GM19035 (cell line): ENCODE measurements around the gene SEMA4D.

ENCODE experiments used
- ATAC-seq: cut with Tn5 transposase; IDR thresholded peaks from one replicate; pipeline ENCODE4 v1.9.1; 2021; ENCODE audit not compliant: unreplicated experiment

The SEMA4D gene

DNA sequence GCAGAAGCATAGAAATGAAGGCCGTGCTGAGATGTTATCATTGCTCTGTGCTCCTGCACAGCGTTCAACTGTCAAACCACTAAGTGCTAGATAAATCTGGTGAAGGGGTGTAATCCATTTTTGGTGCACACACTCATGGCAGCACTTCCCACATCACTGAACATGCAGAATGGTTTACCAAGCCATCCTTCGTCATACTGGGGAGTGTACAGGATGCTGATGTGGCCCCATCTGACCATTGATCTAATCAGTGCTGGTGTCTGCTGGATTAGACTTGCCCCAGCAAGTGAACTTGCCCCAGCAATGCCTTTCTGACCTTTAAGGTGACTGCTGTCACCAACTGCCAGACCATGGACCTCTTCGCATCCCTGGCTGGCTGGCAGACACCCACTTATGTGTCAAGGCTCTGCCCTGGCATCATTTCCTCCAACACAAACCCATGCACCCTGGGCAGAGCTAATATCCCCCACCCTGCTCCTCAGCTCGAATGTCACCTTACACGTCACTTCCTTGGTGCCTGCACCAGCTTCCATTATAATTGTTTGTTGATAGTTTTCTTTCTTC is 4.2 kb upstream of the SEMA4D start:
- ATAC-seq: no peak

DNA sequence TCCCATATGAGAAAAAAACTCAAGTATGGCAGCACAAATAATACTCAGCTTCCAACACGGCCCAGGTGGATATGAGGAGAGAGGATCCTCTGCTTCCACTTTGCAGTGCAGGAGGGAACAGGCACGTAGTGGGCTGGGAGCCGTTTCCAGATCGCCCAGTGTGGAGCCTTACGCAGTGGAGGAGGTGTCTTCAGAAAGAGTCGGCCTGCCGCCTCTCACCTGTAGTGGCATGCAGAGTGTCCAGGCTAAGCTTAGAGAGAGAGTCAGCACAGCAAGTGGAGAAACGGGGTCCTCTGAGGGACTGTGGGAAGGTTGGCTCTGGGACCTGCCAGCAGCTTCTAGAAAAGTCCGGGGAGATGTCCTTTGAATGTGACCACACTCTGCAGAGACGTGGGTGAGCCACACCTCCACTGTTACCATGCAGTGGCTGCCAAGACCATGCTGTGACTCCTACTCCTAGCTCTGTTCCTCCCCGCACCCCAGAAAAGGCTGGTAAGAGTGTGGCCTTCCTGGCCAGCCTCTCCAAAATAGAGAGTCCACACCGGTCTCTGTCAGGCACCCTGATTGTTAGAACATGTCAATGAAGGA is 3.5 kb upstream of the SEMA4D start:
- no peak for ATAC-seq

DNA sequence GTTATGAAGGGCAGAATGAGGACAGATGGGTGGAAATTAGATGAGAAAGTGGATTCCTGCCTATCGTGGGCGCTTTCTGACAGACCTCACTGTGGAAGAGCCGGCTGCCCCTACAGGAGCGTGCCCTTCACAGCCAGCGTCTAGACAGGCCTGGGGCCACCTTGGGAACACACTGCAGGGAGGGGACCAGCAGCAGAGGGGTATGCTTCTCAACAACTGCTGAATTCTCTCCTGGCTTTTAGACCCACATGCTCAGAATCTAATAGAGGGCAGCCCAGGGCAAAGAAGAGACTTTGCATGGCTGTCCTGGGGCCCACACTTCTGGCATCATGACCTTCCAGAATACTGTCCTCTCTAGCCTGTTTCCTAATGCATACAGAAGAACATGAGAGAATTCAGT is 2.1 kb upstream of the SEMA4D start:
- ATAC-seq: no peak

- ATAC-seq: peak; percentile 40
Measured at GRCh38 chr9:89498852-89499480, 1.1 kb upstream of the SEMA4D start.

DNA sequence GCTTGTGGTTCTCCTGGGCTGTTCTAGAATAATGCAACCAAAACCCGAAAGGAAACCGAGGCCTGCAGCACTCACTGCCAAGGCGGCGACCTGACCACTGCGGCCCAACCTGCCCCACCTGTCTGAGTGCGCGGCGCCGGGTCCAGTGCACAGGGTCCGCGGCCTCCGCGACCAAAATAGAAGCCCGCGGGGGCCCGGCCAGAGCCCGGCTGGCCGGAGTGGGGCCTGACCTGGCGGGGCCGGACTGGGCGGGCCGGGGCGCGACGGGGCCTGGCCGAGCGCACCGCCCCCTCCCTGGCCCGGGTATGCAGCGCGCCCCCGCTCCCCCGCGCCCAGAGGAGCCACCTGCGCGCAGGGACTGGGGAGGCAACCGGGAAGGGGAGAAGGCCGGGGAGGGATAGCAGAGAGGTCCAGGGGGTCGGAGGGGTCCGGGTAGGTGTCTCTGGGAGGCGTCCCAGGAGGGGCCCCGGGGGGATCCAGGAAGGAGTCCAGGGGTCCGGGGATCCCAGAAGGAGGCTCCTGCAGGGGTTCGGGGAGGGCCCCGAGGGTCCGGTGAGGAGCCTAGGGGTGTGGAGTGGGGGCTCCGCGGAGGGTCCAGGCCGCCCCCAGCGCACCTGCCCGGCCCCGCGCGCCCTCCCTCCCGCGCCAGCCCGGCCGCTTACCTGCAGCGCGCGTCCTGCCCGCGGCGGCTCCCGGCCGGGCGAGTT is 503 bp downstream of the SEMA4D start:
- peak; percentile 51 for ATAC-seq

DNA sequence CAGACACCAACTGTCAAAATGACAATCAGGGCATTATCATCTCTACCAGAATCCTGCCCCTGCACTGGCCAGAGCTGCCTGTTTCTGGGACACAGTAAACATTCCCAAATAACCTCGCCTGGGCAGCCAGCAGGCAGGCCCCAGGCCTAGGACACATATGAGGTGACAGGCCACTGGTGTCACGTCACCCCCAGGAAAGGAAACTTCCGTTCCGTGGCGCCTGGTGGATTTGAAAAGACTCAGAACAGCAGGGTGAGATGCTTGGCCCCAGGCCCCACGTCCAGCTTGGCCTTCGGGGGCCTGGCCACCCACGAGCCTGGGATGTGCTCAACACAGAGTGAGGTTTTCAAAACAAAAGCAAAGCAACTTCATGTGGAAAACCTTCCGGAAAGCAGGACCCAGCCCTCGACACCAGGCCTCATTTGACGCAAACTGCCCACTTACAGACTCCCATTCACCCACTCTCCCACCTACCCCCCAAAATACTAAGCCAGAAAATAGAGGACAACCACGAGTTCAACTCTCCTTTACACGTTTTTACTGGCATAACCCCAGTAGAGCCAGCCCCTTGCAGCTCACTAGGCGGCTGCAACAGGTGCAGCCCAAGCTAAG is 1.2 kb downstream of the SEMA4D start:
- ATAC-seq: no peak

GRCh38 chr9:89495824-89496560 is 1.9 kb downstream of the SEMA4D start:
- no peak for ATAC-seq

- no peak for ATAC-seq
Measured at GRCh38 chr9:89494199-89494598, 3.7 kb downstream of the SEMA4D start.

DNA sequence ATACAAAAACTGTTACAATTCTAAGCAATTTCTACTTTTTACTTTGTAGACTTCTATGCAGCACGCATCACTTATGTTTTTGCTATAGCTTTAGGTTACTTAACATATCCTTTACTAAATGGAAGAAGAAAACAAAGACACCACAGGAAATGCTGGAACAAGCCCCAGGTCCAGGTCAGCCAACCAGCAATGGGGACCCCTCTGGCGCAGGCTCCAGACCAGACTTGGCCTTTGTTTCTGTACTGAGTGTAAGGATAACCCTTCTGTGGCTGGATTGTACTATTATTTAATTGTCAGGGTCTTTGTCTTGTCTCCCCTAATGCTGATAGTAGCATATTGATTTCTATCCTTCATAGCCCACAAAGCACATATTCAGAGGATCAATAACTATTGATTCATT is 4.2 kb downstream of the SEMA4D start:
- ATAC-seq: no peak

- ATAC-seq: no peak
Measured at GRCh38 chr9:89493181-89493580, 4.7 kb downstream of the SEMA4D start.

DNA sequence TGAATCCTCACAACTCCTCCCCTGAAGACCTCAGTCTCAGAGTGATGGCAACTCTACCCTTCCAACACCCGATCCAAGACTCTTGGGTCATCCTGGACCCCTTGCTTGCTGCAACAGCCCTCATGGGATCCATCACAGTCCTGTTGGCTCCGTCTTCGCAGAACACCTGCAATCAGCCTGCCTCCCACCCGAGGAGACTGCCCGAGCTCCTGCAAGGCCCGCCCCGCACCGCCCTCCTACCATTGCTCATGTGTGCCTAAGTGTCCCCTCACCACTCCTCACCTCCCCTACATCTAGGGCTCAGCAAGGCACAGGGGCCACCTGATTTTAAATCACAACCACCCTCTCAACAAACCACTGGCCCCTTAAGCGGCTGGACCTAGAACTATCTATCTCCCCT is 5.3 kb downstream of the SEMA4D start:
- ATAC-seq: no peak

- no peak for ATAC-seq
Measured at GRCh38 chr9:89491694-89492093, 6.2 kb downstream of the SEMA4D start.

DNA sequence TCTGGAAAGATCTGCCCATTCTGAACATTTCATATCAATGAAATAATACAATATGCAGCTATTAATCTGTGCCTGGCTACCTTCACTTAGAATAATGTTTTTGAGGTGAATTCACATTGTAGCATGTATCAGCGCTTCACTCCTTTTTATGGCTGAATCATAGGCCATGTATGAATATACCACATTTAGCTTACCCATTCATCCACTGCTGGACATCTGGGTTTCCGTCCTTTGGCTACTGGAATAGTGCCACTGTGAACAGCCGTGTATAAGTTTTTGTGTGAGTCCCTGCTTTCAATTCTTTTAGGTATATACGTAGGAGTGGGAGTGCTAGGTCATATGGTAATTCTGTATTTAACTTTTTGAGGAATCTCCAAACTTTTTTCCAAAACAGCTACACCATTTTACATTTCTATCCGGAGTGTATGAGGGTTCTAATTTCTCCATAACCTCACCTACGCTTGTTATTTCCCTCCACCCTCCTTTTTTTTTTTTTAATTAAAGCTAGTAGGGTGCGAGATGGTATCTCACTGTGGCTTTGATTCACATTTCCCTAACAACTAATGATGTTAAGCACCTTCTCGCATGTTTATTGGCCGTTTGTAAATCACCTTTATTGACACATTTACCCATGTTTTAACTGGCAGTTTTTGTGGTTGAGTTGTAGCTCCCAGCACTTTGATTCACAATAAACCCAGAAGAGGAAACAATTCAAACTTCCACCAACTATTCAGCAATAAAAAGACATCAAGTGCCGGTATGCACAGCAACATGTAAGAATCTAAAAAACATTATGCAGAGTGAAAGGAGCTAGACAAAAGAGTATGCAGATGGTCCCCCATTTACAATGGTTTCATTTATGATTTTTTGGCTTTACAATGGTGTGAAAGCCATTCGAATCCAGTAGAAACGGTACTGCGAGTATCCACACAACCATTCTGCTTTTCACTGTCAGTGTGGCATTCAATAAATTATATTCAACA is 8.1 kb downstream of the SEMA4D start:
- no peak for ATAC-seq

GRCh38 chr9:89488936-89489335 is 9.0 kb downstream of the SEMA4D start:
- ATAC-seq: no peak

DNA sequence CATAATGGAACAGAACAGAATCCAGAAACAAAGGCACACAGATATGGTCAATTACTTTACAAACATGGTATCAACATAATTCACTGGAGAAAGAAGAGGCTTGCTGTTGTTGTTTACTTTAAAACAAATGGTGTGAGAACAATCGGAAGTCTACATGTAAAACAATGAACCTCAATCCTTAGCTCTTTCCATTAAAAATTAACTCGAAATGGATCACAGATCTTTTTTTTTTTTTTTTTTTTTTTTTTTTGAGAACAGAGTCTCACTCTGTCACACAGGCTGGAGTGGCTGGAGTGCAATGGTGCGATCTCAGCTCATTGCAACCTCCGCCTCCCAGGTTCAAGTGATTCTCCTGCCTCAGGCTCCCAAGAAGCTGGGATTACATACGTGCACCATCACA is 9.8 kb downstream of the SEMA4D start:
- no peak for ATAC-seq

DNA sequence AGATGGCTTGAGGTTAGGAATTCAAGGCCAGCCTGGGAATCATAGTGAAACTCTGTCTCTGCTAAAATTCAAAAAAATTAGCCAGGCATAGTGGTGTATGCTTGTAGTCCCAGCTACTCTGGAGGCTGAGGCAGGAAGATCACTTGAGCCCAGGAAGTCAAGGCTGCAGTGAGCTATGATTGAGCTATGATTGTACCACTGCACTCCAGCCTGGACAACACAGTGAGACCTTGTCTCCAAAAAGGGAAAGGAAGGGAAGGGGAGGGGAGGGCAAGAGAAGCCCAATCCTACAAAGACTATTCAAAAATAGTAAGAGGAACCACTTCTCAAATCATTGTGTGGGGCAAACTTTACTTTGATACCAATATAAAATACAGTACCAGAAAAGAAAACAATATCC is 11.2 kb downstream of the SEMA4D start:
- ATAC-seq: no peak

DNA sequence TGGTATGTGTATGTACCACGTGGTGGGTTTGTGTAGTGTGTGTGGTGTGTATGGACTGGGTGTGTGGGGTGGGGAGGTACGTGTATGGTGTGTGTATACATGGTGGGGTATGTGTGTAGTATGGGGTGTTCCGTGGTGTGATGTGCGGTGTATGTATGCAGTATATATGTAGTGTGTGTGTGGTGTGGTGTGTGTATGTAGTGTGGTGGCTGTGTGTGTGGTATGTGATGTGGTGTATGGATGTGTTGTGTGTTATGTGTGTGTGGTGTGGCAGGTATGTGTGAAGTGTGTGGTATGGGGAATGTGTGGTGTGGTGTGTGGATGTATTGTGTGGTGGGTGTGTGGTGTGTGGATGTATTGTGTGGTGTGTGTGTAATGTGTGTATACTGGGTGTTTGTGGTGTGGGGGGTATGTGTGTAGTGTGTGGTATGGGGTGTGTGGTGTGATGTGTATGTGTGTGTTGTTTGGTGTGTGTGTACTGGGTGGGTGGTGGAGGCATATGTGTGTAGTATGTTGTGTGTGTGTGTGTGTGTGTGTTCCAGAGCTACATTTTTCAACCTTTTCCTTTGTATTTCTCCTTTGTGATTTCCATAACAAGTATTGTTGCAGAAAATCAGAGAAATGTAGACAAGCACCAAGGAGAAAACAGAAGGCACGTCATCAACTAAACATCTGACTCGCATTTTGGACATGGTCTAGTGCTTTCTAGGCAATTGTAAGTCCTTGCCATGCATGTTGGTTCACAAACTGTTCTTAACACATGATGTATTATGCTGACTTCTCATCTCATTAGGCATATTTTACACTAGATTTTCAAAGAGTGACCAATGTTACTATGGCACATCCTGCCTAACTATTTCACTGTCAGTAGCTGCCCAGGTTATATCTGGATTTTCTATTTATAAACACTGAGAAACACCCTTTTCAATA is 13.2 kb downstream of the SEMA4D start:
- ATAC-seq: no peak

DNA sequence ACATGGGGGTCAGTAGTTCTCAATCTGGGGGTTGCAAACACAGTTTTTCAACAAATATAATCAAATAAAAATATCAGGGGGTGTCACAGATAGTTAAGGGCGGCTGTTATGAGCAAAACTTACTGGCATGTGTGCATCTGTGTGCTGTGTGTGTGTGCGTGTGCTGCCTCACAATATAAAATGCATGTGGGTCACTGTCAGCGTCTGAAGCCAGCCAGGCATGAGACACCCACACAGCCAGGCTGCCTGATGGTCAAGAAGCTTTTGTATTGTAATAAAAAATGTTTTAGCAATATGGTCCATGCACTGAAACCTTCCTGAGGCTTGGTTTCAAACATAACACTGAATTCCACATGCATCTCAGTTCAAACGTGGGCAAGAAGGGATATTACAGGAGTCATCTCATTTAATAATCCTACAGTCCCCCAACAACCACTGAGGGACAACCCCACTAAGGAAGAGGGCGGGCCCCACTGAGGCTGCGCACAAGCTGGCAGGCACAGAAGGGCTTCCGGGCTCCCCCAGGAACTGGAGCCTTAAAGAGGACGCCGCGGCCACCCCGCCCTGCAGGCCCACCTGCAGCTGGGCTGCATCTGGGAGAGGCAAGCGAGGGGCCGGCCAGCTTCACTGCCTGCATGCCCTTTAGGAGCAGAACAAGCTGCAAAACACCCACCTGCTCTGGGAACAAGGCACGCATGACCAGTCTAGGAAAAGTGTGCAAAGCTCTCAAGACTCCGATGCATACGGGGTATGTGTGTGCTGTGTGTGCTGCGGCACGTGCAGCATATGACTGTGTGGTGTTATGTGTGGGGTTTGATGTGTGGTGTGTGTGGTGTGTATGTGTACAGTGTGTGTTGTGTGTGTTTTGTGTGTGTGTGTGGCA is 14.1 kb downstream of the SEMA4D start:
- peak; percentile 75 for ATAC-seq
